ENCODE results near the gene DYNLT2.
"Not testable (repeated sequence)": the region's sequence is repeated elsewhere in the genome, so short reads cannot be mapped to it uniquely, and the experiment has no call there.

Gene DYNLT2

DNA sequence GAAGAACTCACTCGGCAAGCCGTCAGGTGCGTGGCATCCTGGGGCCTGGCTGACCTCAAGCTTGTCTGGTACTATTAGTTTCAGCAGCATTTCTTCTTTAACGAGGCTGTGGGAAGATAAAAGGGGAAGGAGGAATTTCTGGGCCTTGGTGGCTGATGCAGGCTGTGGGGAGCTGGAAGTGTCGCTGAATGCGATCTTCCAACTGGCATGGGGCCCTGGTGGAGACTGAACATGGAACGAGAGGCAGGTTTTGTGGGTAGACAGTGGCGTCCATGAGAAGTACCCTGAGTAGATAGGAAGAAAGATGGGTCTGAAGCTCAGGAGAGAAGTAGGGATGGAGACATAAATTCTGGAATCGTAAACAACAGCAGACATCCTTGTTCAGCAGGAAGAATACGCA lies 23.9 kb upstream of the DYNLT2 start:
- ChIA-PET CTCF (no interaction called here), POLR2A (no interaction called here)
- peak; percentile 3 for DNase-seq (ENCODE audit: extremely low spot score)
- TF ChIP-seq BHLHE40 (IDR thresholded peaks at IDR 0.05; ENCODE audit: borderline replicate concordance) (no peak), LEF1 (IDR thresholded peaks at IDR 0.05; ENCODE audit: borderline replicate concordance) (no peak), L3MBTL2 (conservative IDR thresholded peaks at IDR 0.05) (no peak), NFRKB (IDR thresholded peaks at IDR 0.05) (no peak), ELF4 (IDR thresholded peaks at IDR 0.05) (no peak)

- CTCF ChIA-PET = interaction anchor here (2.3 kb wide), 1 partner anchor 16 kb away, joined by 7 read pairs; no protein-coding TSS in a partner anchor
- POLR2A ChIA-PET = no interaction called here
- TF ChIP-seq TARDBP (IDR thresholded peaks at IDR 0.05) = no peak
- TF ChIP-seq SUZ12 (IDR thresholded peaks at IDR 0.05) = no peak
- no peak for TF ChIP-seq LEF1 (IDR thresholded peaks at IDR 0.05; ENCODE audit: borderline replicate concordance)
- TF ChIP-seq ELF4 (IDR thresholded peaks at IDR 0.05) = no peak
- TF ChIP-seq, protein P1, sequence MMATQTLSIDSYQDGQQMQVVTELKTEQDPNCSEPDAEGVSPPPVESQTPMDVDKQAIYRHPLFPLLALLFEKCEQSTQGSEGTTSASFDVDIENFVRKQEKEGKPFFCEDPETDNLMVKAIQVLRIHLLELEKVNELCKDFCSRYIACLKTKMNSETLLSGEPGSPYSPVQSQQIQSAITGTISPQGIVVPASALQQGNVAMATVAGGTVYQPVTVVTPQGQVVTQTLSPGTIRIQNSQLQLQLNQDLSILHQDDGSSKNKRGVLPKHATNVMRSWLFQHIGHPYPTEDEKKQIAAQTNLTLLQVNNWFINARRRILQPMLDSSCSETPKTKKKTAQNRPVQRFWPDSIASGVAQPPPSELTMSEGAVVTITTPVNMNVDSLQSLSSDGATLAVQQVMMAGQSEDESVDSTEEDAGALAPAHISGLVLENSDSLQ (IDR thresholded peaks at IDR 0.05) = no peak
- no peak for TF ChIP-seq L3MBTL2 (conservative IDR thresholded peaks at IDR 0.05)
- no peak for TF ChIP-seq HDGF (IDR thresholded peaks at IDR 0.05; ENCODE audit: borderline replicate concordance)
- no peak for TF ChIP-seq NFRKB (IDR thresholded peaks at IDR 0.05)
- no peak for TF ChIP-seq ARNT (IDR thresholded peaks at IDR 0.05)
- no peak for TF ChIP-seq SP1 (IDR thresholded peaks at IDR 0.05)
- no peak for TF ChIP-seq FOXA1 (IDR thresholded peaks at IDR 0.05)
- TF ChIP-seq ZNF384 (IDR thresholded peaks at IDR 0.05) = no peak
- no peak for DNase-seq (ENCODE audit: extremely low spot score)
These were observed 23.0 kb upstream of the DYNLT2 start for GRCh38 chr6:169774347-169774746.

DNA sequence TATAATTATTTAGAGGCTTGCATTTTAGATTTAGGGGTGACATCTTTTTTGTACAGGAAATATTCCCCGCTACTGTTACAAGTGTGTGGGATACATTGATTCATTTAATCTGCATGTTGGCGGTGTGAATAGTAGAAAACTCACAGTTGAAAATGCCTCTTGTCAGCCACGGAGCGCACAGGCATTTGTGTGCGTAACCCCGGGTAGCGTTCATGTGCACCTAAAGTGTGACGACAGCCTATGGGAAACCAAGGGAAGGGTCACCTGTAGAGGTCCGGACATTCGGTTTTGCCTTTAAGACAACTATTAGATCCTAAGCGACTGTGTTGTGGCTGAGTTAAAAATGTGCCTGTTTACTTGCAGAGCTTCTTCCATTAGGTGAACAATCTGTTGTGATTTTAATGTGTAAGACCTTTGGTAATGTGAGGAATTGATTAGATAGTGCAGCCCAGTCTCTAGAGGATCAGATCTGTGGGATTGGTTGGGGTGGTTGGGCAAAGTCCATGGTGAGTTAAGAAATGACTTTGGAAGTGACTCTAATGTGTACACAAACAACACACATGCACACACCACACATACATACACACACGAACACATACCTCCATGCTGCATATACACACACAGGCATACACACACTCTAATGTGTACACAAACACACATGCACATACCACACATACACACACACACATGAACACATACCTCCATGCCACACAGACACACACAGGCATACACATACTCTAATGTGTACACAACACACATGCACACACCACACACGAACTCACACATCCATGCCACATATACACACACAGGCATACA lies 15.8 kb upstream of the DYNLT2 start:
- ChIA-PET POLR2A (interaction anchor here (1.0 kb wide), 1 partner anchor 16 kb away, joined by 3 read pairs; the partner anchor contains the start of genes DYNLT2 and ERMARD), CTCF (no interaction called here)

DNA sequence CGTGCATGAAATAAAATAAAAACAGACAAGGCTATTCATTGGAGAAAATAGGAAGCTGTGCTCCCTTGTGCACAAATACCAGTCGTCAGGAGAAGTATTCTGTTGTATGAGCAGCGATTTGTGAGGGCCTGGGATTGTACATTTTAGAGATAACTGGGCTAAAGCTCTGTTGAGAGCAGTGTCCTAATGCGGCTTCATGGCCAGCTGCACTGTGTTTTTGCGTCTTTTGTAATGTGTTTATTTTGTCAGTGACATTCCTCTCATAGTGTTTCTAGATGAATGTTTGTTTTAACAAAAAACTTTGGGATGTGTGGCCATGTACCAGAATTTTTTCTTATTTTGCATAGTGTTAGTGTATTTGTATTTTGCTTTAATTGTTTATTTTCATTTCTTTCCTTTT lies 14.9 kb upstream of the DYNLT2 start:
- TF ChIP-seq LEF1 (IDR thresholded peaks at IDR 0.05; ENCODE audit: borderline replicate concordance) (no peak), TARDBP (IDR thresholded peaks at IDR 0.05) (no peak)
- POLR2A ChIA-PET = interaction anchor here (1.0 kb wide), 1 partner anchor 15 kb away, joined by 3 read pairs; the partner anchor contains the start of genes DYNLT2 and ERMARD
- no peak for DNase-seq (ENCODE audit: extremely low spot score)
- CTCF ChIA-PET = no interaction called here

More for the DNA sequence above, 15.8 kb upstream of the DYNLT2 start:
- no peak for TF ChIP-seq SP1 (IDR thresholded peaks at IDR 0.05)
- TF ChIP-seq FOXM1 (IDR thresholded peaks at IDR 0.05; ENCODE audit: borderline replicate concordance) = no peak
- TF ChIP-seq LEF1 (IDR thresholded peaks at IDR 0.05; ENCODE audit: borderline replicate concordance) = no peak
- TF ChIP-seq L3MBTL2 (conservative IDR thresholded peaks at IDR 0.05) = no peak
- TF ChIP-seq FOXA1 (IDR thresholded peaks at IDR 0.05) = no peak
- no peak for TF ChIP-seq NFRKB (IDR thresholded peaks at IDR 0.05)
- TF ChIP-seq SUZ12 (IDR thresholded peaks at IDR 0.05) = no peak
- no peak for TF ChIP-seq ARNT (IDR thresholded peaks at IDR 0.05)
- no peak for DNase-seq (ENCODE audit: extremely low spot score)

- CTCF ChIA-PET; DNase-seq (ENCODE audit: extremely low spot score): not testable (repeated sequence)
- TF ChIP-seq, protein P1 (IDR thresholded peaks at IDR 0.05) = 0 out of 2 replicates have a peak, but pooled peaks have one; percentile 10
- POLR2A ChIA-PET = interaction anchor here (1.0 kb wide), 1 partner anchor 14 kb away, joined by 3 read pairs; the partner anchor contains the start of genes DYNLT2 and ERMARD
These were observed 14.4 kb upstream of the DYNLT2 start for GRCh38 chr6:169765789-169766188.

GRCh38 chr6:169763881-169764280 lies 12.5 kb upstream of the DYNLT2 start:
- ChIA-PET POLR2A (interaction anchor here (1.6 kb wide), 1 partner anchor 12 kb away, joined by 4 read pairs; the partner anchor contains the start of genes DYNLT2 and ERMARD), CTCF (interaction anchor here (0.6 kb wide), 2 partner anchors 699 to 812 kb away, joined by 3 to 5 read pairs; no protein-coding TSS in a partner anchor)
- DNase-seq (ENCODE audit: extremely low spot score) = no peak
- TF ChIP-seq BHLHE40 (IDR thresholded peaks at IDR 0.05; ENCODE audit: borderline replicate concordance) (no peak), SUZ12 (IDR thresholded peaks at IDR 0.05) (no peak), L3MBTL2 (conservative IDR thresholded peaks at IDR 0.05) (no peak), FOXA1 (IDR thresholded peaks at IDR 0.05) (no peak), FOXM1 (IDR thresholded peaks at IDR 0.05; ENCODE audit: borderline replicate concordance) (no peak), HDGF (IDR thresholded peaks at IDR 0.05; ENCODE audit: borderline replicate concordance) (no peak), SP1 (IDR thresholded peaks at IDR 0.05) (no peak)
- TF ChIP-seq, protein P1 (IDR thresholded peaks at IDR 0.05) = no peak

DNA sequence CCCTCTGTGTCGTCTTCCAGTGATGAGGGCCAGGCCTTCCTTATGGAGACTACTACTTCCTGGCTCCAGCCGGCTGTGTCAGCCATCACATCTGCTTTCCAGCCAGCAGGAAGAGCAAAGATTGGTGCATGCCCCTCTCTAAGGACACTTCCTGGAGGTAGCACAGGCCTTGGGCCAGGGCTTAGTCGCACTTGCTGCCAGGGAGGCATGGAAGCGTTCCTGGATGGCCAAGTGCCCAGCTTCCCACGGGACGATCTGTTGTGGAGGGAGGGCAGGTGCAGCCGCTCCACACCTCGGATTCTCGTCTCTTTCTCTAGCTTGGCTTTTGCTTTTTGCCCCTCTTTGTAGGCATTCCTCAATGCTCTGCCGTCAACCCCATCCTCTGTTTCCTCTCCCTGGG lies 11.9 kb upstream of the DYNLT2 start:
- CTCF ChIA-PET = no interaction called here
- no peak for DNase-seq (ENCODE audit: extremely low spot score)
- TF ChIP-seq ARNT (IDR thresholded peaks at IDR 0.05) = no peak
- POLR2A ChIA-PET = interaction anchor here (1.6 kb wide), 1 partner anchor 12 kb away, joined by 4 read pairs; the partner anchor contains the start of genes DYNLT2 and ERMARD
